ENCODE data around the gene MBOAT2.

Gene MBOAT2

DNA sequence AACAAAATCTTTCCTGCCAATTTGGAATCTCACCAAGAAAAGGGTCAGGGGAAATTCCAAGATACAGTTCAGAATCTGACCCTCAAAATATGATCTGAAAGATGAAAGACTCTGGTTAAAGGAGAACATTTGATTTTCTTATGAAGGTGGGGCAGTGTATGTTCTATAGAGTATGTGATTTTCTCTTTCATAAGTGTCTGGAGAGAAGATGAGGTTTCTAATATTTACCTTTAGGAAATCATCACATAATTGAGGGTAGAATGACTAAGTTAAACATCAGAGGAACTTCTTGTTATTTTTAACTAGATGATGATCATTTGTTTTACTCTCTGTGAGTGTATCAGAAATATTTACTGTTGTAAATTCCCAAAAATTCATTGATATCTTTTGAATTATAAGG is 27.8 kb upstream of the MBOAT2 start:
- no peak for TF ChIP-seq EZH2phosphoT487 (conservative IDR thresholded peaks at IDR 0.05; ENCODE audit: low read length)
- TF ChIP-seq, protein P1, sequence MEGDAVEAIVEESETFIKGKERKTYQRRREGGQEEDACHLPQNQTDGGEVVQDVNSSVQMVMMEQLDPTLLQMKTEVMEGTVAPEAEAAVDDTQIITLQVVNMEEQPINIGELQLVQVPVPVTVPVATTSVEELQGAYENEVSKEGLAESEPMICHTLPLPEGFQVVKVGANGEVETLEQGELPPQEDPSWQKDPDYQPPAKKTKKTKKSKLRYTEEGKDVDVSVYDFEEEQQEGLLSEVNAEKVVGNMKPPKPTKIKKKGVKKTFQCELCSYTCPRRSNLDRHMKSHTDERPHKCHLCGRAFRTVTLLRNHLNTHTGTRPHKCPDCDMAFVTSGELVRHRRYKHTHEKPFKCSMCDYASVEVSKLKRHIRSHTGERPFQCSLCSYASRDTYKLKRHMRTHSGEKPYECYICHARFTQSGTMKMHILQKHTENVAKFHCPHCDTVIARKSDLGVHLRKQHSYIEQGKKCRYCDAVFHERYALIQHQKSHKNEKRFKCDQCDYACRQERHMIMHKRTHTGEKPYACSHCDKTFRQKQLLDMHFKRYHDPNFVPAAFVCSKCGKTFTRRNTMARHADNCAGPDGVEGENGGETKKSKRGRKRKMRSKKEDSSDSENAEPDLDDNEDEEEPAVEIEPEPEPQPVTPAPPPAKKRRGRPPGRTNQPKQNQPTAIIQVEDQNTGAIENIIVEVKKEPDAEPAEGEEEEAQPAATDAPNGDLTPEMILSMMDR (IDR thresholded peaks at IDR 0.05; ENCODE audit: insufficient read depth, low read length, poor library complexity, severe bottlenecking): no peak
- Histone ChIP-seq H3K27ac (ENCODE audit: low read depth, low read length) (no peak overlapping the region), H3F3A (ENCODE audit: insufficient read depth) (no peaks in the 10 kb centered on the region), H3K27me3 (ENCODE audit: low read length) (no peaks in the 10 kb centered on the region), H4K20me1 (ENCODE audit: low read depth, low read length) (no peaks in the 10 kb centered on the region), H3K36me3 (ENCODE audit: low read length) (no peaks in the 10 kb centered on the region), H3K9ac (ENCODE audit: low read length) (no peak overlapping the region), H2AFZ (ENCODE audit: low read depth, low read length, severe bottlenecking) (no peak overlapping the region), H3K4me2 (ENCODE audit: low read depth, low read length, poor library complexity, severe bottlenecking) (no peak overlapping the region), H3K4me3 (ENCODE audit: insufficient read depth, low read length, poor library complexity, severe bottlenecking) (no peak overlapping the region), H3K79me2 (ENCODE audit: insufficient read depth, low read length) (no peaks in the 10 kb centered on the region), H3K9me2 (replicated peaks; ENCODE audit: insufficient read depth, low read length) (no peaks in the 10 kb centered on the region), H3K9me3 (ENCODE audit: insufficient read depth, low read length) (no peaks in the 10 kb centered on the region)

DNA sequence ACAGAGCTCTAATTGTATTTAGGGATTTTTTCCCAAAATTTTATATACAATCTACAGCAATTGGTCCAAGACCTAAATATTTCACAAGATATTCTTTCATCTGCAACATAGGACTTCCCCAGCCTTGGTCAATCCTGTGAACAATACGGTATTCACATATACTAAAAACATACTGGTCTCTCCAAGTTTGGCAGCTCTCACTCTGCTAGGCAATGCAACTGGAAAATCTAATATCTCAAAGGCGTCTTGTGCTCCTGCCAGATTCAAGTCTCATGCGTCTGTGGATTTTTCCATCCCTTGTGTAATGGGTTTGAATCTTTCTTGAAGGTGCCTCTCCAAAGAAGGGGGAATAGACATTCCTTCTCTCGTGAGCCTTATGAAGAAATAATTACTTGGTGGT is 27.4 kb upstream of the MBOAT2 start:
- Histone ChIP-seq H3K4me2 (ENCODE audit: low read depth, low read length, poor library complexity, severe bottlenecking) (no peak overlapping the region), H2AFZ (ENCODE audit: low read depth, low read length, severe bottlenecking) (no peak overlapping the region)

DNA sequence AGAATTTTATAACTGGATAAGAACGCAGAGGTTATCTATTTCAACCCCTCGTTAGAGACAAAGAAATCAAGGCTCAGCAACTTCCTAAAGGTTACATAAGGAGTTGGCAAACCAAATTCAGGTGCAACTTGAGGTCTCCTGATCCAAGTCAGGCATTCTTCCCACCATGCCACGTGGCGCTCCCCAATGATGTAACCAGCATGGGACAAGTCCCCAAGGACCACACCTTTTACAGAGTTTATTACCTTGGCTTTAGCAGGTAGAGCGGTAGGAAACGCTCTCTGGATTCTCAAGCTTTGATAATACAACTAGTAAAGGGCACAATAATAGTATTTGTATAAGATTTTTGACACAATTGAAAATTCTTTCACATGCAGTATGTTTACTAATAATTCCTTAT is 26.7 kb upstream of the MBOAT2 start:
- Histone ChIP-seq H3K79me2 (ENCODE audit: insufficient read depth, low read length) (no peaks in the 10 kb centered on the region), H3K9ac (ENCODE audit: low read length) (no peak overlapping the region), H3F3A (ENCODE audit: insufficient read depth) (no peaks in the 10 kb centered on the region), H3K27ac (ENCODE audit: low read depth, low read length) (no peak overlapping the region), H3K4me2 (ENCODE audit: low read depth, low read length, poor library complexity, severe bottlenecking) (no peak overlapping the region), H3K27me3 (ENCODE audit: low read length) (no peaks in the 10 kb centered on the region), H3K36me3 (ENCODE audit: low read length) (no peaks in the 10 kb centered on the region), H2AFZ (ENCODE audit: low read depth, low read length, severe bottlenecking) (no peak overlapping the region), H3K9me2 (replicated peaks; ENCODE audit: insufficient read depth, low read length) (no peaks in the 10 kb centered on the region), H3K4me3 (ENCODE audit: insufficient read depth, low read length, poor library complexity, severe bottlenecking) (no peak overlapping the region), H3K9me3 (ENCODE audit: insufficient read depth, low read length) (no peaks in the 10 kb centered on the region), H4K20me1 (ENCODE audit: low read depth, low read length) (no peaks in the 10 kb centered on the region)
- TF ChIP-seq EZH2phosphoT487 (conservative IDR thresholded peaks at IDR 0.05; ENCODE audit: low read length): no peak

More for the DNA sequence above, 27.4 kb upstream of the MBOAT2 start:
- H3K9ac ChIP-seq (ENCODE audit: low read length): no peak overlapping the region
- no peaks in the 10 kb centered on the region for H3K79me2 ChIP-seq (ENCODE audit: insufficient read depth, low read length)
- H3K36me3 ChIP-seq (ENCODE audit: low read length): no peaks in the 10 kb centered on the region
- no peak for TF ChIP-seq EZH2phosphoT487 (conservative IDR thresholded peaks at IDR 0.05; ENCODE audit: low read length)
- no peaks in the 10 kb centered on the region for H3F3A ChIP-seq (ENCODE audit: insufficient read depth)
- H3K4me3 ChIP-seq (ENCODE audit: insufficient read depth, low read length, poor library complexity, severe bottlenecking): no peak overlapping the region
- no peaks in the 10 kb centered on the region for H3K9me2 ChIP-seq (replicated peaks; ENCODE audit: insufficient read depth, low read length)
- no peaks in the 10 kb centered on the region for H3K9me3 ChIP-seq (ENCODE audit: insufficient read depth, low read length)
- no peaks in the 10 kb centered on the region for H3K27me3 ChIP-seq (ENCODE audit: low read length)
- H3K27ac ChIP-seq (ENCODE audit: low read depth, low read length): no peak overlapping the region
- H4K20me1 ChIP-seq (ENCODE audit: low read depth, low read length): no peaks in the 10 kb centered on the region

DNA sequence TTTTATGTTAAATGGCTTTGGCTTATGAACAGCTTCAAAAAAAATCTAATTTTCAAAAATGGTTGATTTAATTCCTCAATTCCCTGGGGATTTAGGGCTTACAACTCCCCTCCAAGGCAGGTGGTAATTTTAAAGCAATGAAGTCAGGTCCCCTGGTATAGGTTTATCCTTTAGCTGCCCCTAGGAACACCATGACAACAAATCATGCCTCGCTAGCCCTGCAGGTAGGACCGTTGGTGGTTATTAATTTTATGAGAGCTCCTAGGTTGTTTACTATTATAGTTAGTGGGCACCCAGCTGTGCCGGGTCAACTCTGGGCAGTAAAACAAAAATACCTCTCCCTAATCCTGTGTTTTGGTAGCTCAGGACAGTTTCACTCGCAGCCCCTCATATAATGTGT is 26.2 kb upstream of the MBOAT2 start:
- Histone ChIP-seq H3K27ac (ENCODE audit: low read depth, low read length) (no peak overlapping the region), H3K4me3 (ENCODE audit: insufficient read depth, low read length, poor library complexity, severe bottlenecking) (no peak overlapping the region), H3K4me2 (ENCODE audit: low read depth, low read length, poor library complexity, severe bottlenecking) (no peak overlapping the region), H3K27me3 (ENCODE audit: low read length) (no peaks in the 10 kb centered on the region), H3F3A (ENCODE audit: insufficient read depth) (no peaks in the 10 kb centered on the region), H2AFZ (ENCODE audit: low read depth, low read length, severe bottlenecking) (no peak overlapping the region), H3K9me3 (ENCODE audit: insufficient read depth, low read length) (no peaks in the 10 kb centered on the region), H3K79me2 (ENCODE audit: insufficient read depth, low read length) (no peaks in the 10 kb centered on the region), H3K36me3 (ENCODE audit: low read length) (no peaks in the 10 kb centered on the region), H3K9ac (ENCODE audit: low read length) (no peak overlapping the region), H3K9me2 (replicated peaks; ENCODE audit: insufficient read depth, low read length) (no peaks in the 10 kb centered on the region), H4K20me1 (ENCODE audit: low read depth, low read length) (no peaks in the 10 kb centered on the region)
- TF ChIP-seq, protein P1 (IDR thresholded peaks at IDR 0.05; ENCODE audit: insufficient read depth, low read length, poor library complexity, severe bottlenecking): no peak
- no peak for TF ChIP-seq EZH2phosphoT487 (conservative IDR thresholded peaks at IDR 0.05; ENCODE audit: low read length)

Data from SU-DHL-6 (cell line).